A549 (cell line): ENCODE data around the gene CDH2. TPM values are rescaled to one million over a fixed set of nuclear protein-coding genes. Genes with fewer than 3 reads are reported as not detected.

ENCODE experiments used
- ATAC-seq, 2 experiments: fragments of 200-7000 bp in 1 of 2; fragments of >200 bp in 1 of 2; cut with Nextera tagmentation in 1 of 2; cut with Tn5 transposase in 1 of 2; 3 replicates each; pipeline versions ENCODE4 v1.8.0 to v1.9.1; 2018 to 2020; ENCODE audit warnings: mild to moderate bottlenecking in 1 of 2, moderate library complexity in 1 of 2
- CTCF ChIA-PET: fragments of 300-600 bp; sonication (Branson Sonifier 250); formaldehyde crosslinking; extraction: SDS; loops from one replicate; lab custom pipeline; 2021; ENCODE audit warnings: antibody characterized with exemption, inconsistent platforms; lab: Yijun Ruan, JAX
- POLR2A ChIA-PET: fragments of 350-600 bp; formaldehyde crosslinking; extraction: SDS; loops from one replicate; lab custom pipeline; 2021; ENCODE audit warnings: antibody characterized with exemption, inconsistent platforms; lab: Yijun Ruan, JAX
- DNase-seq, 2 experiments: peaks; one replicate each; pipeline versions ENCODE4 v3.0.0 to v3.0.0-alpha.2; 2011 to 2016; ENCODE audit warnings: low read depth in 1 of 2, low spot score in 1 of 2
- FAIRE-seq: peaks from 2 replicates; lab custom pipeline; 2011; peaks lifted over from hg19 to GRCh38; lab: Jason Lieb, UNC
- H3K27ac ChIP-seq, 2 experiments: fragments of >200 bp; sonication (Bioruptor Twin); formaldehyde crosslinking; 3 replicates each; pipeline ENCODE4 v1.5.1; 2016 to 2017
- H3K4me1 ChIP-seq: fragments of >200 bp; sonication (Bioruptor Twin); formaldehyde crosslinking; 3 replicates; pipeline ENCODE4 v1.6.1; 2016
- H3K4me2 ChIP-seq: fragments of >200 bp; sonication (Bioruptor Twin); formaldehyde crosslinking; 3 replicates; pipeline ENCODE4 v1.6.1; 2016
- H3K4me3 ChIP-seq: fragments of >200 bp; sonication (Bioruptor Twin); formaldehyde crosslinking; 3 replicates; pipeline ENCODE4 v1.5.1; 2016
- H3K9me3 ChIP-seq: fragments of >200 bp; sonication (Bioruptor Twin); formaldehyde crosslinking; 3 replicates; pipeline ENCODE4 v1.6.1; 2016
- BCL3 ChIP-seq: fragments of >200 bp; sonication (Bioruptor Twin); formaldehyde crosslinking; IDR thresholded peaks from 3 replicates; pipeline ENCODE4 v1.6.1; 2016
- BHLHE40 ChIP-seq: IDR thresholded peaks from 2 replicates; pipeline ENCODE4 v1.6.1; 2012; ENCODE audit warnings: low read depth, low read length, inconsistent platforms
- CBX2 ChIP-seq: fragments of 200-600 bp; sonication (generic); IDR thresholded peaks from 2 replicates; pipeline ENCODE4 v1.6.1; 2016; ENCODE audit warnings: low read depth, mild to moderate bottlenecking, borderline replicate concordance
- CEBPB ChIP-seq, 2 experiments: fragments of >200 bp in 1 of 2; sonication (Bioruptor Twin) in 1 of 2; formaldehyde crosslinking in 1 of 2; IDR thresholded peaks; 2 replicates each; pipeline ENCODE4 v1.6.1; 2012 to 2016
- CHD2 ChIP-seq: fragments of 150-350 bp; IDR thresholded peaks from 2 replicates; pipeline ENCODE4 v1.6.1; 2014; ENCODE audit warnings: low read length; ENCODE audit not compliant: partially characterized antibody
- EHF ChIP-seq: fragments of 250-450 bp; sonication (Bioruptor Pico); IDR thresholded peaks from 2 replicates; pipeline ENCODE4 v1.5.0; 2020; ENCODE audit warnings: mild to moderate bottlenecking
- ELK1 ChIP-seq: fragments of 150-350 bp; IDR thresholded peaks from 2 replicates; pipeline ENCODE4 v1.6.1; 2014; ENCODE audit warnings: low read depth, mild to moderate bottlenecking, low read length
- EP300 ChIP-seq, 2 experiments: fragments of >200 bp; sonication (Bioruptor Twin); formaldehyde crosslinking; IDR thresholded peaks; 2 replicates in 1 of 2; 3 replicates in 1 of 2; pipeline ENCODE4 v1.6.1; 2016 to 2017
- FOSB ChIP-seq: fragments of 250-450 bp; sonication (Bioruptor Pico); IDR thresholded peaks from 2 replicates; pipeline ENCODE4 v1.5.0; 2020; ENCODE audit warnings: mild to moderate bottlenecking, moderate library complexity
- FOSL2 ChIP-seq, 2 experiments: fragments of 450-650 bp in 1 of 2; fragments of >200 bp in 1 of 2; sonication (Bioruptor Twin) in 1 of 2; formaldehyde crosslinking; IDR thresholded peaks; 2 replicates each; pipeline versions ENCODE4 v1.5.0 to v1.6.1; 2016 to 2020; ENCODE audit warnings: mild to moderate bottlenecking in 1 of 2, moderate library complexity in 1 of 2
- FOXS1 ChIP-seq: fragments of 250-450 bp; sonication (Bioruptor Pico); IDR thresholded peaks from 2 replicates; pipeline ENCODE4 v1.5.0; 2020; ENCODE audit warnings: mild to moderate bottlenecking, moderate library complexity
- GATA3 ChIP-seq: IDR thresholded peaks from 2 replicates; pipeline ENCODE4 v1.6.1; 2012; ENCODE audit warnings: borderline replicate concordance
- HES2 ChIP-seq: fragments of >200 bp; sonication (Bioruptor Twin); formaldehyde crosslinking; IDR thresholded peaks from 2 replicates; pipeline ENCODE4 v1.6.1; 2016
- HOXB13 ChIP-seq: fragments of 250-450 bp; sonication (Bioruptor Pico); IDR thresholded peaks from 2 replicates; pipeline ENCODE4 v1.5.0; 2020; ENCODE audit warnings: low read depth, mild to moderate bottlenecking, moderate library complexity
- JUN ChIP-seq, 2 experiments: fragments of >200 bp; sonication (Bioruptor Twin); formaldehyde crosslinking; IDR thresholded peaks; 2 replicates in 1 of 2; 3 replicates in 1 of 2; pipeline ENCODE4 v1.6.1; 2016 to 2017
- JUNB ChIP-seq: fragments of >200 bp; sonication (Bioruptor Twin); formaldehyde crosslinking; IDR thresholded peaks from 2 replicates; pipeline ENCODE4 v1.6.1; 2016
- KDM5A ChIP-seq: fragments of 200-600 bp; sonication (generic); IDR thresholded peaks from 2 replicates; pipeline ENCODE4 v1.6.1; 2016; ENCODE audit warnings: antibody characterized with exemption, mild to moderate bottlenecking
- MAFK ChIP-seq: fragments of 450-650 bp; IDR thresholded peaks from 2 replicates; pipeline ENCODE4 v1.6.1; 2014; ENCODE audit not compliant: partially characterized antibody
- MAZ ChIP-seq: fragments of 150-350 bp; IDR thresholded peaks from 2 replicates; pipeline ENCODE4 v1.6.1; 2014; ENCODE audit warnings: antibody characterized with exemption, low read depth, low read length, borderline replicate concordance
- NFE2L2 ChIP-seq: fragments of 150-350 bp; conservative IDR thresholded peaks from 2 replicates; pipeline ENCODE4 v1.6.1; 2014; ENCODE audit warnings: low read length
- POLR2A ChIP-seq: IDR thresholded peaks from 2 replicates; pipeline ENCODE4 v1.6.1; 2012; ENCODE audit warnings: mild to moderate bottlenecking, low read length
- RARB ChIP-seq: fragments of 250-450 bp; sonication (Bioruptor Pico); IDR thresholded peaks from 2 replicates; pipeline ENCODE4 v1.8.0; 2021; ENCODE audit warnings: mild to moderate bottlenecking, moderate library complexity
- REST ChIP-seq: fragments of 200-600 bp; sonication (generic); IDR thresholded peaks from 2 replicates; pipeline ENCODE4 v1.6.1; 2016; ENCODE audit warnings: antibody characterized with exemption, mild to moderate bottlenecking, moderate library complexity
- RFX5 ChIP-seq: fragments of 450-650 bp; IDR thresholded peaks from 2 replicates; pipeline ENCODE4 v1.7.1; 2014; ENCODE audit warnings: antibody characterized with exemption, mild to moderate bottlenecking, moderate library complexity
- SMC3 ChIP-seq: fragments of >200 bp; sonication (Bioruptor Twin); formaldehyde crosslinking; IDR thresholded peaks from 3 replicates; pipeline ENCODE4 v1.6.1; 2018; ENCODE audit warnings: inconsistent platforms
- ZNF302 ChIP-seq: fragments of 250-450 bp; sonication (Bioruptor Pico); IDR thresholded peaks from 2 replicates; pipeline ENCODE4 v1.9.0; 2021; ENCODE audit warnings: inconsistent platforms, mild to moderate bottlenecking, moderate library complexity
- WGBS: methylation state at CpG from one replicate; pipeline ENCODE4 v1.1.6; 2017; ENCODE audit errors: missing lambda C conversion rate; 5-methylcytosine and 5-hydroxymethylcytosine counted together
- polyA plus RNA-seq, 4 experiments: library from polyadenylated mRNA; depleted of rRNA in 3 of 4; stranded (reverse); fragments of >200 nt; fragmentation: RNase III in 1 of 4; extraction: RNeasy Plus Mini Kit Qiagen cat#74134 plus additional on column Dnase treatment in 1 of 4; gene quantifications; 2 replicates in 3 of 4; 3 replicates in 1 of 4; pipeline ENCODE4 v1.2.3, GENCODE V29; 2011 to 2017

Gene CDH2
- polyA plus RNA-seq, 2 of the 4 experiments (the other 2 are of a cell fraction) = 54.0 to 71.9 TPM

GRCh38 chr18:28208268-28208667 is 31.3 kb upstream of the CDH2 start:
- CTCF ChIA-PET = no interaction called here
- Histone ChIP-seq H3K4me2 (no peak overlapping the region), H3K4me3 (no peak overlapping the region), H3K4me1 (peaks cover 15% of the 10 kb centered on the region), H3K27ac (no peak overlapping the region), H3K9me3 (no peaks in the 10 kb centered on the region)
- TF ChIP-seq KDM5A (no peak), FOSB (no peak), CBX2 (no peak), RARB (no peak), BHLHE40 (no peak), EHF (CRISPR knock-in tag) (no peak), CEBPB (IDR thresholded peaks at IDR 0.05) (no peak), SMC3 (no peak), HES2 (no peak)
- DNase-seq (no peak), FAIRE-seq (no peak), ATAC-seq (no peak)
- WGBS = 47% methylated on average over 1 of the region's 1 CpG
- POLR2A ChIA-PET = no interaction called here

GRCh38 chr18:28204154-28204553 is 27.2 kb upstream of the CDH2 start:
- DNase-seq (peak in 1 of 2 experiments; percentile 33), FAIRE-seq (no peak)
- TF ChIP-seq EP300 (IDR thresholded peaks at IDR 0.05) (peak in 1 of 2 experiments; percentile 50; a peak in 1 of 5 replicates), FOSL2 (IDR thresholded peaks at IDR 0.05) (0 out of 2 replicates have a peak, but pooled peaks have one; percentile 14), FOSL2 (CRISPR knock-in tag; IDR thresholded peaks at IDR 0.05) (0 out of 2 replicates have a peak, but pooled peaks have one; percentile 36), ZNF302 (CRISPR knock-in tag) (no peak), GATA3 (peak; percentile 10; the same call in 1 of the 2 replicates), NFE2L2 (0 out of 2 replicates have a peak, but pooled peaks have one; percentile 23), JUNB (peak; percentile 42; the same call in 1 of the 2 replicates), MAFK (peak; percentile 62), BHLHE40 (no peak)

GRCh38 chr18:28201056-28201455 is 24.1 kb upstream of the CDH2 start:
- Histone ChIP-seq H3K27ac (no peak overlapping the region), H3K9me3 (no peaks in the 10 kb centered on the region), H3K4me2 (no peak overlapping the region), H3K4me1 (peaks cover 15% of the 10 kb centered on the region), H3K4me3 (no peak overlapping the region)
- POLR2A ChIA-PET = no interaction called here
- FAIRE-seq = no peak
- no peak for ATAC-seq
- CTCF ChIA-PET = no interaction called here
- no peak for DNase-seq
- TF ChIP-seq BCL3 (no peak), NFE2L2 (no peak), JUN (IDR thresholded peaks at IDR 0.05) (no peak), KDM5A (no peak), FOSB (no peak), ELK1 (no peak), CHD2 (no peak), BHLHE40 (no peak), MAZ (no peak), REST (no peak), CBX2 (no peak), HOXB13 (CRISPR knock-in tag) (no peak), POLR2A (no peak), FOXS1 (CRISPR knock-in tag) (no peak), SMC3 (no peak), RFX5 (no peak)
- 95% methylated on average over 3 of the region's 4 CpGs for WGBS

More at GRCh38 chr18:28204154-28204553, 27.2 kb upstream of the CDH2 start:
- peak overlapping the region; percentile 22 for H3K4me2 ChIP-seq
- WGBS = 0% methylated on average over 1 of the region's 1 CpG
- peaks cover 15% of the 10 kb centered on the region for H3K4me1 ChIP-seq
- H3K4me3 ChIP-seq = no peak overlapping the region
- peak overlapping the region; percentile 66 to 75; a peak in 5 of 6 replicates for H3K27ac ChIP-seq
- POLR2A ChIA-PET = no interaction called here
- no peaks in the 10 kb centered on the region for H3K9me3 ChIP-seq
- CTCF ChIA-PET = no interaction called here
- peak; percentile 43 to 47; a peak in 2 of 6 replicates for ATAC-seq
